K562 (cell line): ENCODE measurements around the gene CFL1. TPM values are rescaled to one million over a fixed set of nuclear protein-coding genes. Genes with fewer than 3 reads are reported as not detected.

ENCODE experiments used
- ATAC-seq: fragments of 200-7000 bp; cut with Tn5 transposase; 3 replicates; pipeline ENCODE4 v1.9.1; 2020; ENCODE audit warnings: moderate library complexity
- BruUV-seq: library from RNA; stranded (reverse); fragments of 400-500 nt; replicated peaks from 2 replicates; lab custom pipeline; 2021; lab: Mats Ljungman, UMichigan
- CTCF ChIA-PET: fragments of 300-600 bp; formaldehyde crosslinking; extraction: SDS; loops from one replicate; lab custom pipeline; 2021; ENCODE audit warnings: low intra/inter-chr PET ratio; lab: Yijun Ruan, JAX
- POLR2A ChIA-PET: fragments of 300-600, 350-650 bp; sonication (Branson Sonifier 250); formaldehyde crosslinking; extraction: SDS; loops from one replicate; lab custom pipeline; 2021; ENCODE audit warnings: antibody characterized with exemption, inconsistent platforms; lab: Yijun Ruan, JAX
- DNase-seq, 4 experiments: peaks; one replicate each; pipeline versions ENCODE4 v3.0.0 to v3.0.0-alpha.2; 2011 to 2018; ENCODE audit warnings: low spot score in 3 of 4, mixed read lengths in 3 of 4; ENCODE audit errors: extremely low read depth in 1 of 4
- FAIRE-seq: peaks from 2 replicates; lab custom pipeline; 2011; peaks lifted over from hg19 to GRCh38; lab: Jason Lieb, UNC
- H2AFZ ChIP-seq: 2 replicates; pipeline ENCODE4 v1.6.0; 2011; ENCODE audit warnings: low read depth, low read length, control low read depth, inconsistent platforms
- H3K27ac ChIP-seq: fragments of 200-600 bp; 3 replicates; pipeline ENCODE4 v1.8.0; 2011; ENCODE audit warnings: low read depth, mild to moderate bottlenecking, control low read depth, inconsistent platforms, low read length, moderate library complexity, mixed read lengths; ENCODE audit errors: extremely low read depth
- H3K27me3 ChIP-seq, 2 experiments: fragments of 300-600 bp in 1 of 2; 2 replicates in 1 of 2; 3 replicates in 1 of 2; pipeline versions ENCODE4 v1.6.0 to v1.8.0; 2011; ENCODE audit warnings: inconsistent platforms in 2 of 2, low read length in 2 of 2, mild to moderate bottlenecking in 1 of 2, mixed read lengths in 1 of 2, moderate library complexity in 1 of 2; ENCODE audit not compliant: control insufficient read depth in 2 of 2, insufficient read depth in 2 of 2
- H3K36me3 ChIP-seq: fragments of 300-600 bp; 3 replicates; pipeline ENCODE4 v1.8.0; 2011; ENCODE audit warnings: mild to moderate bottlenecking, low read length, inconsistent platforms; ENCODE audit not compliant: control insufficient read depth, insufficient read depth
- H3K4me1 ChIP-seq, 2 experiments: fragments of 200-600 bp in 1 of 2; replicated peaks in 1 of 2; 2 replicates in 1 of 2; 3 replicates in 1 of 2; pipeline versions ENCODE4 v1.5.1 to v1.8.0; 2011; ENCODE audit warnings: inconsistent platforms in 2 of 2, low read length in 2 of 2, mild to moderate bottlenecking in 1 of 2, mixed read lengths in 1 of 2, moderate library complexity in 1 of 2; ENCODE audit not compliant: control insufficient read depth in 2 of 2, insufficient read depth in 2 of 2
- H3K4me2 ChIP-seq: 2 replicates; pipeline ENCODE4 v1.6.1; 2011; ENCODE audit warnings: low read length, control low read depth, inconsistent platforms, mixed read lengths; ENCODE audit not compliant: insufficient read depth
- H3K4me3 ChIP-seq: fragments of 200-600 bp; sonication (generic), shearing (Covaris generic); 2 replicates; pipeline ENCODE4 v1.5.1; 2016; ENCODE audit warnings: control low read depth, inconsistent platforms
- H3K79me2 ChIP-seq: fragments of 200-600 bp; 3 replicates; pipeline ENCODE4 v1.8.0; 2011; ENCODE audit warnings: low read length, inconsistent platforms; ENCODE audit not compliant: control insufficient read depth, insufficient read depth
- H3K9ac ChIP-seq, 2 experiments: 2 replicates each; pipeline versions ENCODE4 v1.6.0 to v1.6.1; 2011; ENCODE audit warnings: low read depth in 2 of 2, low read length in 2 of 2, control low read depth in 1 of 2, inconsistent platforms in 1 of 2, mild to moderate bottlenecking in 1 of 2, mixed read lengths in 1 of 2; ENCODE audit not compliant: insufficient read depth in 1 of 2
- H3K9me1 ChIP-seq: one replicate; pipeline ENCODE4 v1.6.0; 2011; ENCODE audit warnings: inconsistent platforms, mild to moderate bottlenecking, low read length, moderate library complexity; ENCODE audit not compliant: control insufficient read depth, insufficient read depth
- H3K9me3 ChIP-seq: replicated peaks from 2 replicates; pipeline ENCODE4 v1.5.1; 2011; ENCODE audit warnings: low read depth, low read length, inconsistent platforms; ENCODE audit not compliant: control insufficient read depth, insufficient read depth
- H4K20me1 ChIP-seq: replicated peaks from 2 replicates; pipeline ENCODE4 v1.6.1; 2011; ENCODE audit warnings: low read length, inconsistent platforms, mixed read lengths; ENCODE audit not compliant: control insufficient read depth, insufficient read depth
- ATF7 ChIP-seq: fragments of 450-650 bp; IDR thresholded peaks from 2 replicates; pipeline ENCODE4 v1.7.1; 2014; ENCODE audit warnings: mild to moderate bottlenecking, moderate library complexity
- BHLHE40 ChIP-seq: IDR thresholded peaks from 2 replicates; pipeline ENCODE4 v1.6.1; 2011; ENCODE audit warnings: low read length, improper control_type of control experiment
- CBFA2T3 ChIP-seq: fragments of 450-650 bp; IDR thresholded peaks from 2 replicates; pipeline ENCODE4 v1.6.1; 2017
- CHD1 ChIP-seq: fragments of 200-600 bp; sonication (generic); IDR thresholded peaks from one replicate; pipeline ENCODE4 v1.6.1; 2012; ENCODE audit warnings: mild to moderate bottlenecking, moderate library complexity, low read length, inconsistent platforms
- ETV5 ChIP-seq: sonication (generic); formaldehyde crosslinking; IDR thresholded peaks from 2 replicates; pipeline ENCODE4 v1.4.0; 2020; ENCODE audit warnings: low read depth, mild to moderate bottlenecking, missing genetic modification reagents
- EWSR1 ChIP-seq: fragments of 450-650 bp; IDR thresholded peaks from 2 replicates; pipeline ENCODE4 v1.6.1; 2018; ENCODE audit warnings: borderline replicate concordance, mild to moderate bottlenecking, low read depth, moderate library complexity; ENCODE audit not compliant: partially characterized antibody
- IFI16 ChIP-seq: fragments of 250-450 bp; sonication (Bioruptor Pico); IDR thresholded peaks from 2 replicates; pipeline ENCODE4 v2.1.2; 2022; ENCODE audit warnings: mild to moderate bottlenecking, inconsistent platforms
- MEIS2 ChIP-seq: fragments of 450-650 bp; IDR thresholded peaks from 2 replicates; pipeline ENCODE4 v1.6.1; 2014; ENCODE audit warnings: mild to moderate bottlenecking; ENCODE audit not compliant: partially characterized antibody
- MLLT1 ChIP-seq, 2 experiments: fragments of 450-650 bp; IDR thresholded peaks; 2 replicates each; pipeline ENCODE4 v1.6.1; 2016
- PKNOX1 ChIP-seq: fragments of 450-650 bp; IDR thresholded peaks from 2 replicates; pipeline ENCODE4 v1.6.1; 2016
- RAD51 ChIP-seq: fragments of 450-650 bp; IDR thresholded peaks from 2 replicates; pipeline ENCODE4 v1.7.1; 2016; ENCODE audit warnings: low read depth, mild to moderate bottlenecking, borderline replicate concordance
- STAT6 ChIP-seq: sonication (generic); formaldehyde crosslinking; IDR thresholded peaks from 2 replicates; pipeline ENCODE4 v1.8.1; 2023; ENCODE audit warnings: mild to moderate bottlenecking, missing genetic modification reagents
- ZBTB34 ChIP-seq: fragments of 250-450 bp; sonication (Bioruptor Pico); IDR thresholded peaks from 2 replicates; pipeline ENCODE4 v1.8.0; 2021; ENCODE audit warnings: mild to moderate bottlenecking, moderate library complexity
- ZC3H11A ChIP-seq: IDR thresholded peaks from 2 replicates; pipeline ENCODE4 v1.6.1; 2012; ENCODE audit warnings: low read depth, low read length, improper control_type of control experiment
- ZNF41 ChIP-seq: fragments of 250-450 bp; sonication (Bioruptor Pico); conservative IDR thresholded peaks from 2 replicates; pipeline ENCODE4 v1.4.0; 2020; ENCODE audit warnings: mild to moderate bottlenecking
- WGBS: fragments of 100-300 bp; shearing (Covaris generic); methylation state at CpG from one replicate; pipeline ENCODE4 v1.1.6; 2016; ENCODE audit warnings: low coverage, mixed read lengths; ENCODE audit not compliant: insufficient coverage; ENCODE audit errors: missing lambda C conversion rate; 5-methylcytosine and 5-hydroxymethylcytosine counted together
- in situ Hi-C: fragments of 300-500 bp; cut with MboI; formaldehyde crosslinking; loops from 4 replicates; pipeline ENCODE4 v1.15.0; 2018; ENCODE audit warnings: inconsistent platforms, mixed read lengths
- intact Hi-C: fragments of 100-400 bp; cut with micrococcal nuclease; formaldehyde crosslinking; loops from 2 replicates; pipeline ENCODE4 v1.14.2; 2022
- polyA plus RNA-seq, 8 experiments: library from polyadenylated mRNA; depleted of rRNA in 4 of 8; stranded (reverse) in 5 of 8; unstranded in 3 of 8; fragments of >200 nt; fragmentation: Nextera tagmentation in 2 of 8; fragmentation: Illumina TruSeq in 1 of 8; extraction: Ambion mirVana in 2 of 8; extraction: Trizol in 1 of 8; gene quantifications; 2 replicates each; pipeline versions ENCODE4 v1.2.1 to v1.2.3, GENCODE V29; 2011 to 2014; ENCODE audit warnings: inconsistent platforms in 1 of 8, missing spikeins in 1 of 8
- total RNA-seq, 7 experiments: library from RNA; depleted of rRNA in 6 of 7; stranded (reverse); fragments of >200 nt in 6 of 7; fragmentation: Illumina TruSeq in 2 of 7; extraction: Trizol in 2 of 7; gene quantifications; 2 replicates each; pipeline versions ENCODE4 v1.2.1 to v1.2.3, GENCODE V29; 2011 to 2021; ENCODE audit warnings: low replicate concordance in 1 of 7

CFL1 gene
- total and polyA plus RNA-seq, 9 of the 15 experiments (the other 6 are each of a cell fraction or from before 2014, with no cell fraction given): 105 to 1,101 (median 859) TPM

- intact Hi-C loops (loop anchor here (10.0 kb wide), 1 partner anchor 270 kb away; no protein-coding TSS in a partner anchor), in situ Hi-C loops (no loop called here)
- FAIRE-seq (no peak), DNase-seq (no peak), ATAC-seq (no peak)
- H2AFZ ChIP-seq: no peak overlapping the region
- peaks cover 0 to 19% of the 10 kb centered on the region in 2 experiments; a peak in 2 of 5 replicates for H3K4me1 ChIP-seq
- no peaks in the 10 kb centered on the region for H4K20me1 ChIP-seq
- no peak overlapping the region for H3K4me3 ChIP-seq
- no peak overlapping the region; a peak in 1 of 4 replicates for H3K9ac ChIP-seq
- no peak overlapping the region for H3K27ac ChIP-seq
- no peaks in the 10 kb centered on the region for H3K36me3 ChIP-seq
- H3K27me3 ChIP-seq: peaks cover 23 to 33% of the 10 kb centered on the region in 2 experiments; a peak in 4 of 5 replicates
- no peaks in the 10 kb centered on the region for H3K9me3 ChIP-seq
- no TSS peak for BruUV-seq
- H3K4me2 ChIP-seq: no peak overlapping the region
- POLR2A ChIA-PET: interaction anchor here (0.6 to 1.5 kb wide), 4 partner anchors 9 to 70 kb away, joined by 3 to 4 read pairs (median 3); no protein-coding TSS in a partner anchor
- CTCF ChIA-PET: interaction anchor here (0.6 kb wide), 1 partner anchor 1652 kb away, joined by 4 read pairs; no protein-coding TSS in a partner anchor
- no peaks in the 10 kb centered on the region for H3K79me2 ChIP-seq
- H3K9me1 ChIP-seq: no peaks in the 10 kb centered on the region
- WGBS: 31% methylated on average over 18 of the region's 18 CpGs
- TF ChIP-seq PKNOX1: no peak
- no peak for TF ChIP-seq RAD51
- no peak for TF ChIP-seq MLLT1 (IDR thresholded peaks at IDR 0.05)
- TF ChIP-seq CBFA2T3: peak; percentile 38; the same call in 1 of the 2 replicates
- no peak for TF ChIP-seq BHLHE40
- TF ChIP-seq CHD1: no peak
- TF ChIP-seq STAT6: no peak
- TF ChIP-seq ETV5: no peak
- no peak for TF ChIP-seq IFI16
- no peak for TF ChIP-seq ZNF41 (CRISPR knock-in tag)
- no peak for TF ChIP-seq ZC3H11A
- TF ChIP-seq ZBTB34 (CRISPR knock-in tag): no peak
- TF ChIP-seq MEIS2: peak; percentile 43
- TF ChIP-seq ATF7: peak; percentile 37; the same call in 1 of the 2 replicates
- TF ChIP-seq EWSR1: no peak
Measured at GRCh38 chr11:65814131-65814985, 43.6 kb downstream of the CFL1 start.
